Activated CD4-positive, alpha-beta T cell treated with anti-CD3 and anti-CD28 coated beads for 48 hours (primary cell): ENCODE measurements around the gene NELL1.

ENCODE experiments used
- DNase-seq: peaks from one replicate; pipeline ENCODE4 v3.0.0-alpha.2; 2020

NELL1 gene

GRCh38 chr11:21456186-21456585, 786.8 kb downstream of the NELL1 start:
- DNase-seq: no peak

GRCh38 chr11:21460082-21460481, 790.7 kb downstream of the NELL1 start:
- DNase-seq: no peak

GRCh38 chr11:21461701-21462100, 792.3 kb downstream of the NELL1 start:
- DNase-seq: no peak

- DNase-seq: no peak
Measured at GRCh38 chr11:21464601-21465193, 795.3 kb downstream of the NELL1 start.

GRCh38 chr11:21465203-21465602, 795.8 kb downstream of the NELL1 start:
- no peak for DNase-seq

GRCh38 chr11:21465920-21466319, 796.5 kb downstream of the NELL1 start:
- no peak for DNase-seq

- DNase-seq: no peak
Measured at GRCh38 chr11:21470521-21470920, 801.1 kb downstream of the NELL1 start.

GRCh38 chr11:21472261-21472660, 802.9 kb downstream of the NELL1 start:
- DNase-seq: no peak

GRCh38 chr11:21474529-21474928, 805.1 kb downstream of the NELL1 start:
- no peak for DNase-seq

GRCh38 chr11:21475276-21475675, 805.9 kb downstream of the NELL1 start:
- no peak for DNase-seq

- DNase-seq: no peak
Measured at GRCh38 chr11:21476588-21476987, 807.2 kb downstream of the NELL1 start.

- DNase-seq: no peak
Measured at GRCh38 chr11:21480240-21480639, 810.9 kb downstream of the NELL1 start.

GRCh38 chr11:21481255-21481654, 811.9 kb downstream of the NELL1 start:
- no peak for DNase-seq

GRCh38 chr11:21484039-21484438, 814.7 kb downstream of the NELL1 start:
- no peak for DNase-seq

- no peak for DNase-seq
Measured at GRCh38 chr11:21485006-21485405, 815.6 kb downstream of the NELL1 start.

GRCh38 chr11:21485426-21485825, 816.0 kb downstream of the NELL1 start:
- no peak for DNase-seq

- DNase-seq: no peak
Measured at GRCh38 chr11:21489416-21490115, 820.2 kb downstream of the NELL1 start.

GRCh38 chr11:21492931-21493330, 823.5 kb downstream of the NELL1 start:
- DNase-seq: no peak

GRCh38 chr11:21494946-21495345, 825.6 kb downstream of the NELL1 start:
- no peak for DNase-seq

- no peak for DNase-seq
Measured at GRCh38 chr11:21495879-21496278, 826.5 kb downstream of the NELL1 start.

GRCh38 chr11:21501245-21501644, 831.9 kb downstream of the NELL1 start:
- no peak for DNase-seq

- DNase-seq: no peak
Measured at GRCh38 chr11:21505070-21505469, 835.7 kb downstream of the NELL1 start.

GRCh38 chr11:21511835-21512440, 842.6 kb downstream of the NELL1 start:
- DNase-seq: peak; percentile 65

- DNase-seq: no peak
Measured at GRCh38 chr11:21514316-21514715, 844.9 kb downstream of the NELL1 start.

GRCh38 chr11:21520244-21520643, 850.9 kb downstream of the NELL1 start:
- DNase-seq: no peak
